ENCODE measurements around the gene COL16A1.

Gene COL16A1

DNA sequence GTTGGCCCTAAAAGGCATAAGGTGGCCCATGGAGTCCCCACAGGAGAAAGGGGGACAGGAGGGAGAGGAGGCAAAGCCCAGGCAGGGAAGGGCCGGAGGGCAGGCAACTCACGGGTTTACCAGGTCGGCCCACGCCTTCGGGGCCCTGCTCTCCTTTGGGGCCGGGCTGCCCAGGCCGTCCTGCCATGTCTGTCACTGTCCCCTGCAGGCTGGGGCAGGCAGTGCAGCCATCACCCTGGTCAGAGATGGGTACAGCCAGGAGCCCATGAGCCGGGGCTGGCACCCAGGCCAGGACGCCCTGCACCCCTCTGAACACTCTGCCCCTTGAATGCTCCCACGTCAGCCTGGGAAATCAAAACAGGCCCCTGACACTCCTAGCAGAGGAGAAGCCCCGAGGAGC is 19.8 kb downstream of the COL16A1 start:
- no peak for DNase-seq

- no peak for DNase-seq
Observed at GRCh38 chr1:31681415-31681814, 22.4 kb downstream of the COL16A1 start.

DNA sequence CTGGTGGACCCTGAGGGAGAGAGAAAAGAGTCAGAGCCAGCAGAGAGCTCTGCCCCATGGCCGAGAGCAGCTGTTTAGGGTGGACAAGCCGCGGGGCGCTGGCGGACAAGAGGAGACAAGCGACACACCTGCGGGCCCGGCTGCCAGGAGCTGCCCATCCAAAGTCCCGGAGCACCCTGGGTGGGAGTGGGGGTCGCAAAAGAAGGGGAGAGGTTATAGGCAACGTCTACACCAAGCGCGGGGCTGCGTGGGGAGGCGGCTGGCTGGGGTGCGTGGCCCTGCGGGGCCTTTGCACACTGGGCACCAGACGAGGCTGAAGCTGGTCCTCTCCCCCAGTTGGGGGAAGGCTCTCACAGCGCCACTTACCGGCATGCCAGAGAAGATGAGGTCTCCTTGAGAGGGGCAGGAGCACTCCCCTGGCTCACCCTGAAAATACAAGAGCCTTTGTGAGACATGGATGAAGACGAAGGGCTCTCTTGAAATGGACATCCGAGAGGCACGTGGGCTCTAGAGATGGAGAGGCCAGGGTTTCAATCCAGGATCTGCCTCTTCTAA is 24.1 kb downstream of the COL16A1 start:
- no peak for DNase-seq

DNA sequence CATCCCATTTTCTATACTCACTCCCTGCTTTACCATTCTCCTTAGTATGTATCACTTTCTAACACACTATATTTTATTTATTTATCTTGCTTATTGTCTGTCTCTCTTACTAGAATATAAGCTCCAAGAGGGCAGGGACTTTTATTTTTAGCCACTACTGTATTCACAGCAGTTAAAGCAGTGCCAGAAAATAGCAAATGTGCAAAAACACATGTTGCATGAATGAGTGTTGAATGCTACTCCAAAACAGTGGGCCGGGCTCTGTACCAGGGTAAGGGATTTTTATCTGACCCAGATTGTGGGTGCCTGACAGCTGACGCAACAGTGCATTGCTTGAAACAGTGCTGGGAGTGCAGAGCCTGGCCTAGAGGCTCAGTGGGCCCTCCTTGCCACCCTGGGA is 24.7 kb downstream of the COL16A1 start:
- DNase-seq: no peak

DNA sequence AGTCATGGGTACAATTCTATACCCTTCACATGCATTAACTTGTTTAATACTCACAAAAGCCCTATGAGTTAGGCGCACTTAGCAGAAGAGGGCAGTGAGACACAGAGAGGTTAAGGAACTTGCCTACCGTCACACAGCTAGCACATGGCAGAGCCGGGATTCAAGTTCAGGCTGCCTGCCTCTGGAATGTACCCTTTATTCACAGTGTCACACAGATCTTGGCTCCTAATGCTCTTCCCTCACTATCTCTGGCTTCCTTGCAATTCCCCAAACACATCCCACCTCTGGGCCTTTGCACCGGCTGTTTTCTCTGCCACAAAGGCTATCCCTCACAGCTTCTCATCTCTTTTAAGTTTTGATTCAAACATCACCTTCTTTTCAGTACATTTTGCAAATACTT is 25.1 kb downstream of the COL16A1 start:
- DNase-seq: no peak

- DNase-seq: no peak
Observed at GRCh38 chr1:31677949-31678348, 25.9 kb downstream of the COL16A1 start.

DNA sequence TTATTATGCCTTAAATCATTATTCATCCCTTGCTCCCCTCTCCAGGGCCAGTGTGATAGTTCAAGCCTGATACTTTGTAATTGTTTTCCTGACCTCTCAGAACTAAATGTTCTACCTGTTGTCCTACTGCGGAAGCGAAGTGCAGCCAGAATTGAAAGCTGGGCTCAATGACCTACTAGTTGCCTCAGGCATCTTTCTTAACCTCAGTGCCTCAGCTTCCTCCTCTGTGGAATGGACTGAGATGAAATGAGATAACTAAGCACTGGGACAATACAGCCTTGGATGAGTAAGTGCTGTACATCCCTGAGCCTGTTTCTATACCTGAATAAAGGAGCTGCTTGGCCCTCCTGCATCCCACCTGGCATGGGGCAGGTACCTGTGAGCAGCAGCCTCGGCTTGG is 26.4 kb downstream of the COL16A1 start:
- no peak for DNase-seq

DNA sequence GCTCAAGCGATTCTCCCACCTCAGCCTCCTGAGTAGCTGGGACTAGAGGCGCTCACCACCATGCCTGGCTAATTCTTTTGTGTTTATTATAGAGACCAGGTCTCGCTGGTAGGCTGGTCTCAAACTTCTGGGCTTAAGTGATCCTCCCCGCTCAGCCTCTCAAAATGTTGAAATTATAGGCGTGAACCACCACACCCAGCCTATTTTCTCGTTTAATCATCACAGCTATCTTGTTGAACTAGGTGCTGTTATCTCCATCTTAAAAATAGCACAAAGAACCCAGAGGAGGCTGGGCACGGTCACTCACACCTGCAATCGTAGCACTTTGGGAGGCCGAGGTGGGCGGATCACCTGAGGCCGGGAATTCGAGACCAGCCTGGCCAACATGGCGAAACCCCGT is 28.1 kb downstream of the COL16A1 start:
- DNase-seq: no peak

DNA sequence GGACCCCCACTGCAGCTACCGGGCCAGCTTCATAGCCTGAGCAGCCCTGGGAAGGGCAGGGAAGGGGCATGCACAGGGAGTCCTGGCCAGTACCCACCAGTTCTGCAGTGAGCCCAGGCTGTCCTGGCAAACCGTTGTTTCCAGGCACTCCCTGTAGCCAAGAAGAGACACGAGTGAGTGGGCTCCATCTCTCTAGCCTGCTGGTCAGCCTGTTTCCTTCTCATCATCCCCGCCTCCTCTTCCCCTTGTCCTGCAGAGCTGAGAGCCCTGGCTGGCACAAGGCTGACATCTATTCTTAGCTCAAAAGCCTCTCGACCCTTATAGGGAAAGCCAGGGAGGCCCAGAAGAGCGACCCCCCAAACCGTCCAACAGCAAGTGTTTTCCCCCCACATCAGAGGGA is 28.7 kb downstream of the COL16A1 start:
- DNase-seq: no peak

DNA sequence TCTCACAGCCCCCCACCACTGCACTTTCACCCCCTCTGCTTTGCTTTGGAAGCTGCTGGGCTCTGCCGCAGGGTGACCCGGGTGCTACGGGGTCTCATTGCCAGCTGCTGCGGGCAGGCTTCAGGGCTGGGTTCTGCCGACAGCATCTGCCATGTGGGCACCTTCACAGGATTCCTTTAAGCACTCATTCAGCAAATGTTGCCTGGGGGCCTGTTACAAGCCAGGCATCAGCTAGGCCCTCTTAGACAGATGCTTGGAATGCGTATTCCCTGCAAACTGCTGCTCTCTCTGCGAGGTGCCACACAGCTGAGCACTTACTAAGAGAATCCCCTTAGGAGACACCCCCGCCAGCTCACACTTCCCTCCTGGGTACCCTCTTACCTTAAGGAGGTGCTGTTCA is 29.2 kb downstream of the COL16A1 start:
- no peak for DNase-seq

- DNase-seq: no peak
Observed at GRCh38 chr1:31673433-31673832, 30.4 kb downstream of the COL16A1 start.

DNA sequence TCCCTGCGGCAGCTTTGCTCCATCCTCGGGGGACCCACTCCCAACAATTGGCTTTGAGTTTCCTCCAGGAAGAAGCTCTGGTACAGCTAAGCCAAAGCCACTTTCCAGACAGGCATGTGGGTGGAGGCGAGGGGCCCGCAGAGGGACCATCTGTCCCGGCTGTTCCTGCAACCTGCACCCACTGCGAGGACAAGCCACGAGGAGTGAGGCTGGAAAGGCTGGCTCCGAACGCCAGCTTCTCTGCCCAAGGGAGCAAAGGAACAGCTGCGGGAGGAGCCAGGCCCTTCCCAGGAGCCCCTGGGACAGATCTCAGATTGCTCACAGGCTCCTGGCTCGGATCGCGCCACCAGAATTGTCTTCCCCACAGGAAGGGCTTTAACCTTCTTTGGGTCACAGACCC is 30.8 kb downstream of the COL16A1 start:
- DNase-seq: no peak

DNA sequence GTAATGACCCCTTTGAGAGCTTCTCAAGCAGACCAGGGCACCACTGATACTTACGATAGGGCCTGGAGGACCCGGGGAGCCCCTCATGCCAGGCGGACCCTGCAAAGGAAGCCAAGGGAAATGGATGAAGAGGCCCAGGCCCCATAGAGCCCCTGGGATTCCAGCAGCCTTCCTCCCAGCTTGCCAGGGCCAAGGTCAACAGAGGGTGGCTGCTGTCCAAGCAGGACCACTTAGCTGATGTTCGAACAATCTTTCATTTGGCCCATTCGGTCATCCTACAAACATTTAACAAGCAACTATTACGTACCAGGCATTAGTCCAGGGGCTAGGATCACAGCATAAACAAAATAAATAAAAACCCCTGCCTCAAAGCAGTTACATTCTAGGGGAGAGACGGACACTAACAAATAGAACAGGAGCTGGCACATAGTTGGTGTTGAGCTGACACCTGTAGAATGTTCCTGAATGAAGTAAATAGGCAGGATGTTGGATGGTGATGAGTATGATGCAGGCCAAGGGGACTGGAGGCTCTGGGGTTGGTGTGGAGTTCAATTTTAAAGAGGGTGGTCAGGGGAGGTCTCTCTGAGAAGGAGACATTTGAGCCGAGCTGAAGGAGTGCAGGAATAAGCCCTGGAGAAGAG is 32.1 kb downstream of the COL16A1 start:
- DNase-seq: no peak

- no peak for DNase-seq
Observed at GRCh38 chr1:31671147-31671546, 32.7 kb downstream of the COL16A1 start.

GRCh38 chr1:31670593-31670964 is 33.2 kb downstream of the COL16A1 start:
- DNase-seq: no peak

DNA sequence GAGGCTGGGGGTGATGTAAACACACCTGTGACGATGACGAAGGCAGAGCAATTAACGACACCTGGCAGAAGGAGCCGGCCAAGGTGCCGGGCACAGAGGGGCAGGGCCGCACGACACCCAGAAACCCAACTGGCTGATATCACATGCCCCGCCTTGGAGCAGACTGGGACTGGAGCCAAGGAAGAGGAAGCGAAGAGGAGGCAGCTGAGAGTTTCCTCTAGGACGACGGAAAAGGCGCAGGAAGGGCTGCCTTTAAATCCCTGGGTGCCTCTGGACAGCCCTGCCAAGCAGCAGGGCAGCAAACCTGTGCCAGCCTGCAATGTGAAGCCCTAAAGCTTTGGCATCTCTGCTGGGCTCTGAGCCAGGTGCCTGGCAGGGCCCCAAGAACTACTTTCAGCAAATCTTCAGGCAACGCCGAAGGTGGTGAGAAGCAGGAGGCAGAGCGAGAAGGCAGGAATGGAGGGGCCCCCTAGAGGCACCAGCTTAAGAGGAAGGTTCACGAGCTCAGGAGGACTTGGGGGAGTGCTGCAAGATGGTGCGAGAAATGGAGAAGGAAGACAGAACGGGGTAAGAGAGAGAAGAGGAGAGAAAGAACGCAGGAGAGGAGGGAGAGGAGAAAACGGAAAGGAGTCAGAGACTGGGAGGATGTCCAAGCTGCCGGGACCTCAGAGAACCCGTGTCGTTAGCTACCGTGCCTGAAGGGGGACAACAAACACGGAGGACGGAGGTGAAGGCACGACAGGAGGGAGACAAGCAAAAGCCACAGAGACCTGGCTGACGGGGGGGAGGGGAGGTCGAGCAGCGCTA is 33.8 kb downstream of the COL16A1 start:
- DNase-seq: peak; percentile 48

- no peak for DNase-seq
Observed at GRCh38 chr1:31669433-31669785, 34.4 kb downstream of the COL16A1 start.

GRCh38 chr1:31668303-31668883 is 35.4 kb downstream of the COL16A1 start:
- no peak for DNase-seq

DNA sequence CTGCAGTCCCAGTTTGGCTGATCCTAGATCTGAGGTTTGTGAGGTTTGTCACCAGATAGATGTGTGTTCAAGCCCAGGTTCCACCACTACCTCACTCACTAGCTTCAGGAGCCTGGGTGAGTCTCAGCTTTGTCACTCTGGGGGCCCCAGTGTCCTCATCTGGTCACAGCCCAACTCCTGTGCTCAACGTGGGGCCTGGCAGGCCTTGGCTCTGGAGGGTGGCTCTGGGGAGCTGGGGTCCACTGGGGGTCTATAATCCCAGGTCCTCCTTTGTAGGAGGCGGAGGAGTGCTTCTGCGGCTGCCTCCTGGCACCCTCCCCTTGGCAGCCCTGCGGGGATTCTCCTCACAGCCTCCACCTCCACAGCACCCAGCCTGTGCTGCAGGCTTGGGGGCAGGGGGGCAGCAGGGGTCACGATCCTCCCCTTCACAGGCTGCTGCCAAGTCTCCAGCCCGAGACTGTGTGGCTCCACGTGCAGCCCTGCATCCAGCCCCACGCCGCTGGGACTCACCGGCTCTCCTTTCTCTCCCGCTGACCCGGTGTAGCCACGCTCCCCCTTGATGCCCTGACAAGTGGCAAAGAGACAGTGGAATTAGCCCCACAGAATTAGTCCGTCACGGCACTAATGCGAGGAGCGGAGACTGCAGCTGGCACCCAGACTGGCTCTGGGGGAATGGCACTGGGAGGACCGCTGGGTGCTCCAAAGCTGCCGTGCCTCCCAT is 36.6 kb downstream of the COL16A1 start:
- DNase-seq: no peak

GRCh38 chr1:31666263-31666963 is 37.4 kb downstream of the COL16A1 start:
- DNase-seq: no peak

DNA sequence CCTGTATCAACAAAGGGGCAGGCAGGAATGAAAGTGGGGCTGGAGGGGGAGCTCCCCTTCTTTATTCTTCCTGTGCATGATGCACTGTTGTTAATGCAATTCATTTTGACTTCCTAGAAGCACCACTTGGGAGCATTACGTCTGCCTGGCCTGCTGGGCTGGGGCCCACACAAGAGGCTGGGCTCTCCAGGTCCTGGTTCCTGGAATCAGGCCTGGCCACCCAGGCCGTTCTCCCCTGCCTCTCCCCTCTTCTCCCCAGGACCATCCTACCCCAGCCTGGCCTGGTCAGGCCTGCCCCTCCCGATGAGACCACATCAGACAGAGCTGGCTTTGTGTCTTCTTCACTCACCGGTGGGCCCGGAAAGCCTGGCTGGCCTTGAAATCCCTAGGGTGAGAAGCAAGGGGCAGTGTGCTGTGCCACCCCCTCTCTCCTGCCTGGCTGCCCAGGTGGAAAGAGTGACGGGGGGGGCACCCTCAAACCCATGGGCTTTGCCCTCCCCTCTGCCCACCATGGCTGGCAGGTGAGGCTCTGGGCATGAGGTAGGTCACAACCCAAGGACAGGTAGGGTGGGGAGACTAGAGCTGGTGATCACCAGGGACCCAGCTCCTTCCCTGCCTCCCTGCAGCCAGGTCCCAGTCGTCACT is 38.5 kb downstream of the COL16A1 start:
- DNase-seq: no peak

DNA sequence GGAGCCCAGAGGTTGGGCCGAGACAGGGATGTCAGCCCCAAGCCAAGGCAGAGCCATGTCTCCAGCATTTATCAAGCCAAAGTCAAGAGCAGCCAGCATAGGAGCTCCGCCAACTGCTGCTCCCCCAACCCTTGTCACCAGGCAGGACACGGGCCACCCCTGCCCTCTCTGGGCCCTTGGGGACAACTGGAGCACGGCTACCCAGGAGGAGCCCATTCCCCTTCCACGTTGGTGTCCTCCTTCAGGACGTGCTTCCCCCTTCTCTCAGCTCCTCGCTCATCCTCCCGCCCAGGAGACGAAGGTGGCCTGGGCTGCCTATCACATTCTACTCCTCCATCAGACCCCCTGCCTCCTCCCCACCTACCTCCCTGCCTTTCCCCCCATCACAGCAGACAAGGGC is 39.3 kb downstream of the COL16A1 start:
- no peak for DNase-seq
